Stimulated activated CD8-positive, alpha-beta memory T cell treated with anti-CD3 and anti-CD28 coated beads, Interleukin-15, amount 100 ng/mL, for 1 hour (primary cell): ENCODE data around the gene SOX1.

Experiments used
- DNase-seq: peaks from one replicate; pipeline ENCODE4 v3.0.0-alpha.2; 2020; ENCODE audit warnings: low read depth

SOX1 gene

DNA sequence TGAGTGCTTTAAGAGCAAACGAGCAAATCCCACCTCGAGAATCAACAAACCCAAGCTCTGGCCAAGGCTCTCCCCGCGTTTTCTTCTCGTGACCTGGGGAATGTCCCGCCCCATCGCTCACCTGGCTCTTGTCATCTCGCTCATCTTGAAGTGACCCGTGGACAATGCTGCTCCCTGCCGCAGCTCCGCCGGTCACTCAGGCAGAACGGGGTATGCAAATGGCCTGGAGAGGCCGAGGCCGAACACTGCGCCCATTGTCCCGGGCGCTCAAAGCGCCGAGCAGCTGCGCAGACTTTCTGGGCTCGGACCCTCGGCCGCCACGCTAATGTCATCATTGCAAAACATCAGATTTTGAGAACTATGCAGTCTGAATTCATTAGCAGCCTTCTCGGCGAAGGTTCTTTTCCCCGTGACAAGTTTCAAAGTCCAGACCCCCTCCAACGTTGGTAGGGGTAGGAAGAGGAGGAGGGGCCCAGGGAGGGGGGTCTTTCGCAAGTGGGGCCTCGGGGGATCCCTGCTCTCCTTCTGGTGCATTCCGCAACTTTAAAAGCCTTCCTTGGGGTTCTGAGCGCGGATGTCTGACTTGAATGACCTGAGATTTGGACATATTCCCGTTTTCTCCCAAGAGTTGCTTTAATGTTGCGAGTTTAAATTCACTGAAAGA is 39.7 kb downstream of the SOX1 start:
- no peak for DNase-seq

DNA sequence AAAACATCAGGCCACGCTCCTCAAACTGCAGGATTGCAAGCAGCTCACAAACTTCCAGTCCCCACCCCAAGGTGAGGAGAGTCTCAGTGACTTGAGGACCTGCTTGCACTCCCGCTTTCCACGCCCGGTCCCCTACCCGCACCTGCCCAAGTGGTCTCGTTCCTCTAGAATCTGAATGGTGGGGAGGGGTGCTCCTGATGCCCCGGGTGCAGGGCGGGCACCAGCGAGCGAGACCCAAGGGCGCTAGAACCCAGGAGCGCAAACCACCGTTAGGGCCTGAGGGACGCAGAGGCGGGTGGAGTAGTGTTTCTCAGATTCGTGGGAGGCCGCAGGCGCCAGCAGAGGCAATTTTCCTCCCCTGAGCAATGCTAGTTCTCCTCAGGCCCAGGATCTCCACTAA is 40.3 kb downstream of the SOX1 start:
- DNase-seq = no peak

DNA sequence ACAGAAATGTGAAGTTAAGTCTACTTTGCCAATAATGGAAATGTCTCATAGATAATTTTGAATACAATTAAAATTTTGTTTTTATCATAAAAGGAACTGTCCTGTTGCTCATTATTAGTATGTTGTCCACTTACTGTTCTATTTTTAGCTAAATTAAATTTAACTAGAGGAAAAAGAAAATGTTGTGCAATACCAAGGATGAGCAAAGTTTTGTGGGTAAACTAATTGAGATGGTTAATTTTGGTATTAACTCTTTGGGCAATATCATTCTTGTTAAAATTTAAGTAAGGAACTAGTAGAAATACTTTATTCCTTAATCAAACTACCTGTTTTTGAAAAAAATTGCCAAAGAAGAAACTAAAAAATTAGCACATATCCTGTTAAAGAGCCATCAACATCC is 43.5 kb downstream of the SOX1 start:
- no peak for DNase-seq

DNA sequence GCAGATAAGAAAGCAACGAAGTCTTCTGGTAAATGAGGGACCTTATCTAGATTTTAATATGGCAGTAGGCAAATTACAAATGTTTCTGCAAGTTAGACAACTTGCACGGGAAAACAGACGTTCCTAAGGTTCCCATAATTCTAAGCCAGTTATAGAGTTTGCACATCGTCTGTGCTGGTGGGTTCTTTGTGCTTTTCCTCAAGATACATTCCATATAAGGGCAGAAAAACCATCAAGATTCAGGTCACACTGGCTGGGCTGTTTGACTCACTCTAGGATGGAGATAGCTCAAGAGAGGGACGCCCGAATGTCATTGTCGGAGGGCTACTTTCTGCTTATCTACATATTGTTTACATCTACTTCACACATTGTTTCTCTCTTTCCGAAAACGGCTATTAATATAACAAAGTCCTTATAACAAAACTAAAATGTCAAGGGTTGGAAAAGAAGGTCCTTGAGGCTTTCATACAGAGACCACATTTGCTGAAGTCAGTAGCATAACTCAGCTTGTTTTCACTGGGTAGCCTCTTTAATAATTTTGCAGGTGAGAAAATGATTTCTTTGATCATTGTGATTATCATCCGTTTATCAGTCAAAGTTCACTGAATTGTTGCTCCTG is 44.4 kb downstream of the SOX1 start:
- DNase-seq = no peak

DNA sequence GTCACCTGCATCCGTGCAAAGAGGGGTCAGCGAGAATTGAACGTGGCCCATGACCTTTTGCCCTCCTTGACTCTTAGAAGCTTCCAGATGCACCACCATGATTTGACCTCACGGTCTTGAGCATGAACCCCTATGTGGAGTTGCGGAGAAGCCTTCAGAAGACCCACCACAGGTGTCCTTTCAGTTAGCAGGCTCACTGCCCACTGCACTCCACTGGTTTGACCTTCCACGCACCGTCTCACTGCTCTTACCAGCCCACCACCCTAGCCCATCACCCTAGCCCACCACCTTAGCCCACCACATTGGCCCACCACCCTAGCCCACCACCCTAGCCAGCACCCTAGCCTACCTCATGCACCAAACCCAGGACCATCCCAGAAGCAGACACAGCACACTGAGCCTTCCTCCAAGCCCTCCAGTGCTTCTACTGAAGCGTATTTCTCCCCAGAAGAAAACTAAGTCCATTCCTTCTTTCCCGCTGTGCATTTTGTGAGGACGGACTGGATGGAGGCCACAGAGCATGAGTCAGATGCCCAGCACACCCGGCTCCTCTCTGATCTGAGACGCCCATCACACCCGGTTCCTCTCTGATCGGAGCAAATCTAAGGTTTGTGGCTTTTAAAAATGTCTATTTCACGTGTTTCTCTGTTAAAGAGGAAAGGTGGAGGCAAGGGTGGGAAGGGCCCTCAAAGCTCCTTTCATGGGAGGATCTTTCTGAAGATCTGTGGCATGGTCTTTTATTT is 45.8 kb downstream of the SOX1 start:
- no peak for DNase-seq

DNA sequence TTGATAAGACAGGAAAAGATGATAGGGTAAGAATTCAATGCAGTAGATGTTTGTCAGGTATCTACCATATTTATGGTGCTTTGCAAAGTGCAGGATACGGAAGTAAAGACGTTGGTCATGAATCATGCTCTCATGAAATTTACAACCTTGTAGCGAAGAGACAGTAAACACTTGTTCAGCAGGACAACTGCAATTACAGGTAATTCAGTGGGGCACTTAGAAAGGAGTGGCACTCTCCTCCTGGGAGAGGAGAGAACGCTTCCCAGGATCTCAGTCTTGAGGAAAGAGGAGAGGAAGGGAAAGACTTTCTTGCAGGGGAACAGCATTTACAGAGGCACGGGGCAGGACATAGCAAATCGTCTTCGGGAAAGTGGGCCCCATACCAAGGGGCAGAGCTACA is 46.4 kb downstream of the SOX1 start:
- DNase-seq = no peak

DNA sequence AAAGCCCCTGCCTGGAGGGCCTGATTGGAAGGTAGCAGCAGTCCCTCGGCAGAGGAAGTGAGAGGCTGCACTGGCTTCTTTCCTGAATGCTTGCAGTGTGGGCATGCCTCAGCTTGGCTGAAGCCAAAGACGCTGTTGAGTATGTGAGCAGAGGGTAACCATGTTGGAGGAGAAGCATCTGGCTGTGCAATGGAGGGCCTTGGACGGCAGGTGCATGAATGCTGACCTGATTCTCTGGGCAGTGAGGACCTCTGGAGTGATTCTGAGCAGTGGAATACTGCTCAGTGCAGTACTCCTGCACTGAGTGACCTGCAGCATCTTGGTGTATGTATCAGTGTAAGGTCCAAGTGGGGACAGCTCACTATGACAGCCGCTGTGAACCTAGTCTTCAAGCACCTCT is 46.9 kb downstream of the SOX1 start:
- DNase-seq = no peak

DNA sequence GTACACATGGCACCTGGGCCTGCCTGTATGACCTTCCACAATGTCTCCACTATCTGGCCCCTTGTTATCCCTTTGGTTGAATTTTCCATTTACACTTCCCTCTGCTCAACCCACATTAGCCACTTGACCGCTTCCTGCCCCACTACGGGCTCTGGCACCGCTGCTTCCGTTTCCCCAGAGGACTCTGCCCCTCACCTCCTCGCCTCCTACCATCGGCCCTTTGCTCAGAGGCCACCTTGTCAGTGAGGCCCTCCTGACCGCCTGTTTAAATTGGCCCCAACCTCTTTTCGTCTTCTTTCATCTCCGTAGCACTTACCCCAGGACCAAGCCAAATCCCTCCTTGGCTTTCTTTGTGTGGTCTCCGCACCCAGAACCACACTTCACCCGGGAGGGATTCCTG is 47.4 kb downstream of the SOX1 start:
- no peak for DNase-seq

DNA sequence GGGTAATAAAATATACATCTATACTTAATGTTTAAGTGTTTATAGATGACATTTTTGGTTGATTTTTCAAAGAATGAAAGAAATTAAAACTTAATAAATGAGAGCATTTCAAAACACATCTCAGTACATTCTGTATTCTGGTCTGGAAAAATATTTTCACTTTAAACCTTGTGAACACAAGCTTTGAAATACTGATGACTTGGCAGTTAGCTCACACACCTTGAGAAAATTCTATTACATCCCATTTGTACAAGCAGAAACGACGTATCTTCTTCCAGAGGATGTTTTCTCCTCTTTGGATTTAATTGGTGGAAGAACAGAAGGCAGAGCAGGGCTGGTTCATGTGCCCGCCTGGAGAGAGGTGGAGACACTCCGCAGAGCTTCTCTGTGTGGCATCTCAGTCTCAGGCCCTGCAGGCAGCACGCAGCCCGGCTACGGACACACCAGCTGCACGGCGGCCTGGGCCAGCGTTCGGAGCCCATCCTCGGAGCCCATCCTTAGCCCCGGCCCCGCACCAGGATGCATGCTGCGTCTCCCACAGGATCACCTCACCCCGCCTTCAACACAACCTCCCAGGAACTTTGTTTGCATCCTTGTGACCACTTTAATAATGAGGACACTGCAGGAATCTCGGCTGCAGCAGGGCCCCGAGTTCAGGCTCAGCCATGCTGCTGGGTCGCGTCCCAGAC is 48.6 kb downstream of the SOX1 start:
- DNase-seq = no peak

DNA sequence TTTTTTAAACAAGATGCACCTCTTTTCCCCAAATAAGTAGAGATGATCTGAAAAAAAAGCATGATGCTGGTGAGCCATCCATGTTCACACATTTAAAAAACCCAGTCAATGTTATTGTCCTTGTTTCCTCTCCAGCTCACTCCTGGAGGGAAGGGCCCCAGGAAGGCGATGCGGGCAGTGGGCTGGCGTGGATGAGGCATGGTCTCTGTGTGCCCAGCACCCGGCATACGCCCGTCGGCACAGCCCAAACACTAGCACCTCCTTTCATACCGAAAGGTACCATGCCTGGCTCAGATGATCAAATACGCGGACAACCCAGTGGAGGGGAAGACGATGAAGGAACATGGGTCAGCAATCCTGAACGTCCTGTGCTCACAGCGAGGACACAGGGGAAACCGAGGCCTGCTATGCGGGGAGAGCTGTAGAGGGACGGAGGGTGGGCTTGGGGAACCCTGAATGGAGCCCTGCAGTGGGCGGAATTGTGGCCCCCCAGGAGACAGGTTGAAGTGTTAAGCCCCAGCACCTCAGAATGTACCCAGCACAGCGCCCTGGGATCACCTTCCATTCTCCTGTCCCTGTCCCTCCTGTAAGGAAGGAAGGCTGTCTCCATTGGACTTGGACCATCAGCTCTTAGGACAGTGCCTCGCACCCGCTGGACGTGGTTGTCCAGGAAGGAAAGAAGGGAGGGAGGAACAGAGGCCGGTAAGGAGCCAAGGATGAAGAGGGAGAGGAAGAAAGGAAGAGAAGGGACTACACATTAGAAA is 49.4 kb downstream of the SOX1 start:
- DNase-seq = no peak

DNA sequence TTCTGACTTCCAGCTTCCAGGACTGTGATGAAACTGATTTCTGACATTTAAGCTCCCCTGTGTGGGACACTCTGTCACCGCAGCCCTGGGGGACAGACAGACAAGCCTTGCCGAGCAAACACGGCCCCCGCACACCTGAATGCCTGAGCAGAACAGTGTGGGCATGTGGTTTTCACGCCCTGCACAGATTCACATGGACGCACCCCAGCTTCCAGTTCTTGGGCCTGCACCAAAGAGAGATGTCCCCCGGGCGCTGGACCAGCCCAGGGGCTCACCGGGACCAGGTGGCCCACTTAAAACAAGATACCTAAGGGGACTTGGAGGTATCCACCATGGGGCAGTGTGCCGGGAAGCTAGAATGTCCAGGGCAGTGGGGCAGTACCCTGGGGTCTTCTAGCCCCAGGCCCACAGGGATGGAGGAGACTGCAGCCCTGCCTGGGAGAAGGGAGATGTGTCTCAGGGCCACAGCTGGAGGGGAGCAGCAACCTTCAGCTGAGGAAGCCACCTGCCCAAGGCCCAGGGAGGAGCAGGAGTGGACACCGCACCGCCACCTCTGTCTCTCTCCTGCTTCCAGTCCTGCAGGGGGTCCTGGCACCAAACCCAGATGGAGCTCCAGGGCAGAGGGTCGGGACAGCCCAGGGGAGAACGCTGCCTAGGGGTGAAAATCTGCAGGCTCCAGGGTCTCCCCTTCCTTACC is 50.5 kb downstream of the SOX1 start:
- no peak for DNase-seq

DNA sequence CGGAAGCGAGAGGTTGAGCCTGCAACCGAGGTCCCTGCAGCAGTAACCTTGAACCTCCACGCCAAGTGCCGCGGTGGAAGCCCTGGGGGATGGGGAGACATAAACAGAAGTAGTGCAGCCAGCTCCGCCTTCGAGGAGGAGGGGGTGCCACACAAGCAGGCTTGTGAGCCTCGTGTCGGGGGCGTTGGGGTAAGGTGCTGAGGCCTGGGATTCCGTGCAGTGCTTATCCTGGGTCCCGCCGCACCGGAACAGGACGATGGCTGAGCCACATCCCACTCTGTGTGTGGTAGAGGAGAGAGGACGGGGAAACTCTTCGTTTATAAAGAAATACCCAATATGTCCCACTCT is 51.0 kb downstream of the SOX1 start:
- no peak for DNase-seq

DNA sequence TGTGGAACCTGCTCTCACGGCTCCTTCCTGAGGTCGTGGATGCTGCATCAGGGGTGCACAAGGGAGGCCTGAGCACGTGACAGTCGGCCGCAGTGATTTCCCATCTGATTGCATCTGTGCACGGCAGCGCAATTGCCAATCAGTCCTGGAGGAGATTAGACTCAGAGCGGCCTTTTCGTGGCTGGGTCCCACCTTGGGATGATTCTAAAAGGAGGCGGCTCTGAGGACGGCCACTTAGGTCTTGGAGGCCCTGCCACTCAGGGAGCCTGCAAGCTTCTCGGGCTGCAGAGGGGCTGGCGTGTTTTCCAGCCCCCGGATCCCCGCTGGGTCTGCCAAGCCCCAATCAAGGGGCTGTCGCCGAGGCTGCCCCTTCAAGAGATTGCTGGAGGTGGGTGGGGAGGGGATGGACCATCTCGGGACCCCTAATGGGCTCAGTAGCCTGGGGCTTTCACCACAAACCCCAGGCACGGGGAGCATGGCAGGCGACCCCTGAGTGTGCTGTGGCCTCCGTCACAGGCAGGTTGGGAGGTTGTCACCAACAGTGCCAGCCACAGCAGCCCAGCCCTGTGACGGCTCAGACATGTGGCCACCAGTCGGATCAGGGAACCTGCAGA is 51.6 kb downstream of the SOX1 start:
- no peak for DNase-seq

DNA sequence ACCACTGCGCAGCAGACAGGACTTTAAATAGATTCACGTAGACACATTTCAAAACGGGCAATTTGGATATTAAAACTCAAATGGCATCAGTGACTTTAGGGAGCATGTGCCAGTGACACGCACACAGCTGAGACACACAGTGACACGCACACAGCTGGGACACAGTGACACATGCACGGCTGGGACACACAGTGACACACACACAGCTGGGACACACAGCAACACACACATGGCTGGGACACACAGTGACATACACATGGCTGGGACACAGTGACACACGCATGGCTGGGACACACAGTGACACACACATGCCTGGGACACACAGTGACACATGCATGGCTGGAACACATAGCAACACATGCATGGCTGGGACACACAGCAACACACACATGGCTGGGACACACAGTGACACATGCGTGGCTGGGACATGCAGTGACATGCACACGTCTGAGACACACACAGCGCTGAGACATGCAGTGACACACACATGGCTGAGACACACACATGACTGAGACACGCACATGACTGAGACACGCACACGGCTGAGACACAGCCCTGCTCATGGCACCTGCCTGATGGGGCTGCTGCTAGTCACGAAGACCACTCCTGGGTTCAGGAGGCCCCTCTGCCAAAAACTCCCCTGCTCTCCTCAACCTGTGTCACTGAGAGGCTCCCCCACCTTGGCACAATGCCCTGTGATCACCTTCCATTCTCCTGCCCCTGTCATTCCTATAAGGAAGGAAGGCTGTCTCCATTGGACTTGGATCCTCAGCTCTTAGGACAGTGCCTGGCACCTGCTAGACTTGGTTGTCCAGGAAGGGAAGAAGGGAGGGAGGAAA is 52.5 kb downstream of the SOX1 start:
- DNase-seq = no peak

DNA sequence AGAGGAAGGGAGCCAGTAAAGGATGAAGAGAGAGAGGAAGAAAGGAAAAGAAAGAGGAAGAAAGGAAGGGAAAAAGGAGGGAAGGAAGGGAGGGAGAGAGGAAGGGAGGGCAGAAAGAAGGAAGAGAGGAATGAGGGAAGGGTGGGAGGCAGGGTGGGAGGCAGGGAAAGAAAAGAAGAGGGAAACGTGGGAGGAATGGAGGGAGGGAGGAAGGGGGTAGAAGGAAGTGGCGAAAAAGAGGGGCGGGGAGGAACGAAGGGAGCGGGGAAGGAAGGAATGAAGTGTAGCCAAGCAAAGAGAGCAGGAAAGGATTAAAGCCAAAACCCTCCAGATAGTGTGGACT is 53.1 kb downstream of the SOX1 start:
- DNase-seq = no peak
